HG03520 (cell line): Measurements from ENCODE around the gene CKAP4.

ENCODE experiments used
- ATAC-seq: cut with Tn5 transposase; IDR thresholded peaks from one replicate; pipeline ENCODE4 v1.9.1; 2021; ENCODE audit warnings: mild to moderate bottlenecking, moderate library complexity; ENCODE audit not compliant: unreplicated experiment

Gene CKAP4

DNA sequence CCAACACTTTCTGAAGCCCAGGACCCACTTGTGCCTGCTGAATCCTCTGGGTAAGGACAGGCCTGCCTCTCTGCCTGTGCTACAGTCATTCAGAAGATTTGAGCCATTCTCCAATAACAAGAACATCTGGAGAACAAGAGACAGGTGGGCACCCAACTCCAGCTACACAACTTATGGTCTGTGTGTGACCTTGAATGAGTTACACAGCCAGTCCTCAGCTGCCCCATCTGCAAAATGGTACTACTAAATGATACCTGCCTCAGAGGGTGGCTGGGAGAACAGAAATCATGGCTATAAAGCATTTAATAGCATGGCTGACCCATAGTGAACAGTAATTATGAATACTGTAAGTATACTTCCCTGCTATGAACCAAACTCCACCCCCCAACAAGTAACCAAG, 4.2 kb downstream of the CKAP4 start:
- ATAC-seq = no peak

DNA sequence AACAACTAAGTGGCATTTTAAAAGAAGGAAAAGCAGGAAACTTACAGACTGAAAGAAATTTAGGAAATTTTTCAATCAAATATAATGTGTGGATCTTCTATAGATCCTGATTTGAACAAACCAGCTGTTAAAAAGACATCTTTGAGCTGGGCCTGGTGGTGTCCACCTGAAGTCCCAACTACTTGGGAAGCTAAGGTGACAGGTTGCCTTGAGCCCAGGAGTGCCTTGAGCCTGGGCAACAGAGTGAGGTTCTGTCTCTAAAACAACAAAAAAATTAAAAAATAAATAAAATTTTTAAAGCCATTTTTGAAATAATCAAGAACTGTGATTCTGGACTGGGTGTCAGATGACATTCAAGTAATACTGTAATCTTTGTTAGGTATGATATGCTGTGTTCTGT, 7.0 kb downstream of the CKAP4 start:
- no peak for ATAC-seq

DNA sequence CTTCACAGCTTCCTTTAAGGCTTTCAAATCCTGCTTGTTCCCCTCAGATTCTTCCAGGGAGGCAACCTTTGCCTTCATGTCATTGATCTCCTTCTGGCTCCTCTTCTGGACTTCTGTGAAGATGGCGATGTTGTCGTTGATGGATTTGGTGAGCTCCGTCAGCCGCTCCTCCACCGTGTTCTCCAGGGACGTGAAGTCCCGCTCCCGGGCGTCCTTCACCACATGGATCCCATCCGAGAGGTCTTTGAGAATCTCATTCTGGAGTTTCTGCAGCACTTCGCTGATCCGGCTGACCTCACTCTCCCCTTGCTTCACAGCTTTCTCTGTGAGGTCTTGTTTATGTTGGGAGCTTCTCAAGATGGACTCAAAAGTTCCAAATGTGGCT, 7.9 kb downstream of the CKAP4 start:
- no peak for ATAC-seq

DNA sequence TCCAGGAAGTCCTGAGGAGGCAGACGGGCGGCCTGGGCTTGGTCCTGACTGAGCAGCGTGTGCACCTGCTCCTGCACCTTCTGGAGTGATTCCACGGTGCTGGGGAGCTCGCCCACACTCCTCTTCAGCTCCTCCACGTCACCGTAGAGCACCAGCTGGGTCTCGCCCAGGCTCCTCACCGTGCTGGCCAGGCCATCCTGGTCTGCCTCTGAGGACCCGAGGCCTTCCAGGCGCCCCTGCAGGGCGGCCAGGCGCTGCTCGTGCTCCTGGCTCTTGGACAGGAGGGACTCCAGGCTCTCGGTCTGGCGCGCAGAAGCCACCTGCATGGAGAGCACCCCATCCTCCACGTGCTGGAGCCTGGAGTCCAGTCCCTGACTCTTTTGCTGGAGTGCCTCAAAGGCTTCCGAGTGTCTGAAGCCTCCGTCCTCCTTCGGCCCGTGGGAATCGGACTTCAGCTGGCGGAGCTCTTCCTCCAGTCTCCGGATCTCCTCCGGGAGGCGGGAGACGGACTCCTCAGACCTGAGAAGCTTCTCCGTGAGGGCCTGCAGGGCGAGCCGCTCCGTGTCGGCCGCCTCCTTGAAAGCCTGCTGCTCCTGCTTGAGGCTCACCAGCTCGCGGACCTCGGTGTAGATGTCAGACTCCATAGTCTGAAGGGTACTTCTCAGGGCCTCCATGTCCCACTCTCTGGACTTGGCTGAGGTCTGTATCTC, 8.4 kb downstream of the CKAP4 start:
- no peak for ATAC-seq

DNA sequence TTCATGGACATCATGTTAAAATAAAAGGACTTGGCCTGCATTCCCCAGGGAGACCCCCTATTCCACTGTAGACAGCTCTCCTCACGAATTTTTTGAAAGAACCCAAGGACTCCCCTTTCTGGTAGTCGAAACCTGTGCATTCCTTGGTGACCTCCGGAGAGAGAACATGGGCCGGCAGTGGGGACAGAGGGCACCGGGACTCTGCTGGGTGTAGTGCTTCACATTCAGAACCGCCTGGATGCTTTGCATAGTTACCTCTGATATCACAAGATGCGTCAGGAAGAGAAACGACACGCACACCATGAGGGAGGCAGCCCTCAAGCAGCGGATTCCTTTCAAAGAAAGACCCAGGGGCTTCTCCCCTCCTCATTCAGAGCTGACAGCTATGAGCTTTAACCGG, 9.7 kb downstream of the CKAP4 start:
- ATAC-seq = no peak

DNA sequence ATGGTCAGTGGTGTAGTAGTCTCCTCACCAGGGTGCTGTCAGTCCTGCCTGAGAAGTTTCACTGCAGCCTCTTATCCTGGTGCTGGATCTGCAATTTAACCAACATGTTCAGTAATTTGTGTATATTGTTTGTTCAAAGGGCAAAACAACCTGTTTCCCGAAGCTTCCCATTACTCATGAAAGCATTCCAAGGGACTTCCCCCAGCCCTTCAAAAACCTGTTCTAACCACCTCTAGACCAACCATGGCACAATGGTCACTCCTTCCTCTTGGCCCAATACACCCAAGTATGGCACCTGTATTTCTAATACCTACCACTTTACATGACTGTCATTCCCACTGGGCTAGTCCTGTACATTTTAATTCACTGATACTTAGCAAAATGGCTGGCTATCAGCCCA, 12.1 kb downstream of the CKAP4 start:
- ATAC-seq = no peak

DNA sequence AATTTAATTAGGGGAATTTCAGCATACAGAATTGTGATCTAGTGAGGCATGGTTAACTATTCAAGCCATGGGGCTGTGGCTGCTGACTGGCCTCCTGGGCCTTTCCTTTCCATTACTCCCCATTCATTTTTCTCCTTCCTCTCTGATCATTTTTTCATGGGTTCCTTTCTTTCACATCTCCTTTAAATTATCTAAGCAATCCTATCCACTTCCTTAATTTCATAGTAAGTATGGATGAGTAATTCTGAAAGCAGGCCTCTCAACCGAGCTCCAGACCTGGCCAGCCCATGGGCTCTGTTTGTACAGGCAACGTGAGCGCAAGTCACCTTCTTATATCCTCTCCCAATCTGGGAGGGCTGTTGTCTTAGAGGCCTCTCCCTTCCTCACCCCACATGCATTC, 13.4 kb downstream of the CKAP4 start:
- no peak for ATAC-seq

DNA sequence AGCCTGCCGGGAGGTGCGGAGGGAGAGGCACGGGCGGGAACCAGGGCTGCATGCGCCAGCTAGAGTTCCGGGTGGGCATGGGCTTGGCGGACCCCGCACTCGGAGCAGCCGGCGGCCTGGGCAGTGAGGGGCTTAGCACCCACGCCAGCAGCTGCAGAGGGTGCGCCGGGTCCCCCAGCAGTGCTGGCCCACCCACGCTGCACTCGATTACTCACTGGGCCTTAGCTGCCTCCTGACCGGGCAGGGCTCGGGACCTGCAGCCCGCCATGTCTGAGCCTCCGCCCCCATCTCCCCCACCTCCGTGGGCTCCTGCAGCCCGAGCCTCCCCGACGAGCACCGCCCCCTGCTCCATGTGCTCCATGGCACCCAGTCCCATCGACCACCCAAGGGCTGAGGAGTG, 14.8 kb downstream of the CKAP4 start:
- no peak for ATAC-seq

DNA sequence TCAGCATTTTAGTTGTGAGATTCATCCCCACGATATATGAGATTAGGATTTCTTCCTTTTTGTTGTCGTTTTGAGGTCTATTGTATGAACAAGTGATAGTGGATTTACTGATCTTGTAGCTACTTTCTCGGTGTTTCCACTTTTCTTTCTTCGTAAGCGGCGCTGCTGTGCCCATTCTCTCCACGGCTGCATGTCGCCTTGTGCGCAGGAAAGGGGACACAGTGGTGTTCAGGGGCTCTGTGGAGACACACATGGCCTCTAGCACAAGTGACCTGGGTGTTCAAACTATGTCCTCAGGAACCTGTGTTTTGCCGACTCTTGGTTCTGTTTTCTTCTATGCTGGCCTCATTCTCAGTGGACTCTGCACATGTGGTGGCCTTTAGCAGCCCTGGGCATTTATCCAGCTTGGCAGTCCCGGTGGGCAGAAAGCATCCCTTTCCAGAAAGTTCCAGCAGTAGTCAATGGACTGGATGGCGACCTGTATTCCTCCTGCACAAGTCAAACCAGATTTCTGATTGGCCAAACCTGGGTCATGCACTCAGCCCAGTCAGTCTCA, 18.7 kb downstream of the CKAP4 start:
- no peak for ATAC-seq

DNA sequence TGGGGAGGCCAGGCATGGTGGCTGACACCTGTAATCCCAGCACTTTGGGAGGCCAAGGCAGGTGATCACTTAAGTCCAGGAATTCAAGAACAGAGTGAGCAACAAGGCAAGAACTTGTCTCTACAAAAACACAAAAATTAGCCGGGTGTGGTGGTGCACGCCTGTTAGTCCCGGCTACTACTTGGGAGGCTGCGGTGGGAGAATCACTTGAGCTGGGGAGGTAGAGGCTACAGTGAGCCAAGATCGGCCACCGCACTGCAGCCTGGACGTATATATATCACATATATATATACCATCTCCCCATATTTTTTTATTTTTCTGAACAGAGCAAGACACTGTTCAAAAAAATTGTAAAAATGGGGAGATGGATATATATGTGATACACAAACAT, 19.5 kb downstream of the CKAP4 start:
- ATAC-seq = no peak

DNA sequence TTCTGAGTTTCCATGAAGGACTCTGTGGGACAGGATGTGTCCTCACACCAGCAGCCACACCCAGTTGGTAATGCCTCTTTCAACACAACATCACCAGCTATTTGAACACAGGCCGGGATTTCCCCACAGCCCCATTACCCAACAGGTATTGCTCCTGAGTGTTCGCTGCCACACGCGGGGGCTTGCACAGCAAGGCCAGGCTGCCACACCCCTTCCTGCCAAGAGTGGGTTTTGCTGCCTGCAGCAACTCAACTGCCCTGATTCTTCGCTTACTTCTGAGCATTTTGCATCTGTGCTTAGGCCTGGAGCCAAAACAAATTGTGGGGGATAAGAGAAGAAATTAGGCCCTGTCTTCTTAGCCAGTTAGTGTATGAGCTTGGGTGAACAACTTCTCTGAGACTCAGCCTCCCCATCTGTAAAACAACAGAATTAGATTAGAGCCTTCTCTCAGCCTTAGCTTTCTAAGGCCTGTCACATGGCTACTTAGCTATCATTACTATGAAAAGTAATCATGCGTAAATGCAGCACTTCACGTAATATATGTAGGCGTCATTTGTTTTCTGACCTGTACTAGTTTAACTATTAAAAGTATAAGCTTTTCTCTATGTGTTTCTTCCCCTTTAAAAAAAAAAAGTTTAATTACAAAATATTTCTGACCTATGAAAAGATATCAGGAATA, 20.0 kb downstream of the CKAP4 start:
- no peak for ATAC-seq

DNA sequence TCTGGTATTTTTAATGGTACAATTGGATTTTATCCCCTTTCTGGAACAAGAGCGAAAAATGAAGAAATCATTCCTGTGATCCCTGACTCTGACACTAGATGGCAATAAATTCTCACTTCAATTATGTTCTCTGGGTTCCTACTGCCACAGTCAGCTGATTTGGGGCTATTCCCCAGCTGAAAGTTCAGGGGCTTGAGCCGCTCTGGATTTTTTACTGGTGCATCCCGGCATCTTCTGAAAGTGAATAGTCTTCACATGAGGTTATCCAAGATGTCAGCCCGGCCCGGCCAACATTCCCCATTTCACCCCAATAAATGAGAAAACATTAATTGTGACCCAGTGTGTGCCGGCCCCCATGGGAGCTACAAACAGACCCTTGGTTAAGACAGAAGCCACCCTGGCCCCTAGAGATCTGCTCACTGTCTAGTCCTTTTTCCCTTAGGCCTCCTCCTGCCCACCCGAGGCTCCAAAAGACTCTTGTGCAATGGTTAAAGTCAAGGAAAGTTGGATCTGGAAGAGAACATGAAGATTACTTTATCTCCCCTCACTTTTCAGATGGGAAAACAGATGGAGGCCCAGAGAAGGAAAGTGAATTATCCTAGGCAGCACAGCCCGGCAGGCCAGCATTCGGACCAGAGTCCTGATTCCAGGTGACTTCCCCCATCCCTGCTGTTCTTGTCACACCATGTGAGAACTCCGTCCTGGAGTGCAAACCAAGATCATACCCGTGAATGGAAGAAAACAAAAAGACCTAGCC, 20.8 kb downstream of the CKAP4 start:
- no peak for ATAC-seq

DNA sequence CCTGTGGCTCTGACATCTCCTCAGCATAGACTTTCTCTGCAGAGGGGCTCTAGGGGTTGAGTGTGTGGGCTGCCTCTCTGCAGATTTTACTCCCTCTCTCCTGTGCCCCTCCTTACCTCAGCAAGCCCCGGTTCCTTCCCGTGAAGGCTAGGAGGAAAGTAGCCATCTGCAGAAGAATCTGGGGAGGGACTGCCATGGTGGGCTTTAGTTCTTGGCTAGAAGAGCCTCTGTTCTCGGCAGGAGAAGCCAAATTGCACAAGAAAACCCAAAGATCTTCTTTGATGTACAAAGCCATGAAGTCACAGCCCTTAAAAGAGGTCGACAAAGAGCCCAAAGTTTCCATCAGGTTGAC, 23.5 kb downstream of the CKAP4 start:
- ATAC-seq = no peak

DNA sequence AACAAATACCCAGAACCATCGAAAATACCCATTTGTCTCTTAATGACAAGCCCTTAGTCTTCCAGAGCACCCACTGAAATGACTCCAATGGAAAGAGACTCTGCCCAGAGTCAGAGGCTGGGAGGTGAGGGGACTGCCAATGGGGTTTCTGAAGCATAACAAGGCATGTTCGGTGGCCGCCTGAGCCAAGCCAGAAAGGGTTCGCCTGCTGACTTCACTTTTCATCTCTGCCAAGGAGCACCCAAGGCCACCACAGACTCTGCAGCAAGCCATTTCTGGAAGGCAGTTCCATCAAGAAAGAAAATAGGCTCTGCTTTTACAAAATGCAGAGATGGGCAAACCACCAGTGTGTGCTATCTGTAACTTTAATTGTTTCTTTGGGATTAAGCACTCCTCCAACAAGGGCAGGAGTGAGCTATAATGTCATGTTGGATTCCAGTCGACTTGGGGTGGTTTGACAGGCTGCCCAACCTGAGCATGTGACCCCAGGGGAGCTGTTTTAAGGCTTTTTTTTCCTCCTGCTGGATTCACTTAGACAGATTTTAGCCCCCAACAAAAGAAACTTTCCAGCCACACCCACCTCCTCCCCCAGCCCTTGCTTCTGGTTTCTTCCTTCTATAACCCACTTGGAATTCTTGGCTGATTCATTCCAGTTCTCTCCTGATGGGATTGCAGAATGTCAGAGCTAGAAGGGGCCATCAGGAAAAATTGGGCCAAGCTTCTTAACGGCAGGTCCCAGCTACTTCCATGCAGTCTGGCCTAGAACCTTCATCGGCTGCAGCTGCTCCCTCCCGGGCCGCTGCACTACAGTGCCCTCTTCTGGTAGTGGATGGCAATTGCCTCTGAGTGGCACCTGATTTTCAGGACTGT, 24.1 kb downstream of the CKAP4 start:
- ATAC-seq = no peak

DNA sequence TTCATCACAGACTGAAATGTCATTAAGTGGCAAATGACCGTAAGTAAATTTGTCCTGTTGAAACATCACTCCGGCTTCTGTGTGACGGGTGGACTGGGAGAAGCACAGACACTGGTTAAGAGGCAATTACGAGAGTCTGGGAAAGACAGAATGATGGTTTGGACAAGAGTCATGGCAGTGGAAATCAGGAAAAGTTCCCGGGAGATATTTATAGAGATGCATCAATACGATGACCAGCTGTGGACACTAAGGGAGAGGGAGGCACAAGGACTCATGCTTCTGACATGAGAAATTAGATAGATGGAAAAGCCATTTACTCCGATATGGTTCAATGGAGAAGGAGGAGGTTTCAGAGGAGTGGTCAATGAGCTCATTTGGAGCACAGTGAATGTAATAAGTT, 27.3 kb downstream of the CKAP4 start:
- ATAC-seq = no peak

DNA sequence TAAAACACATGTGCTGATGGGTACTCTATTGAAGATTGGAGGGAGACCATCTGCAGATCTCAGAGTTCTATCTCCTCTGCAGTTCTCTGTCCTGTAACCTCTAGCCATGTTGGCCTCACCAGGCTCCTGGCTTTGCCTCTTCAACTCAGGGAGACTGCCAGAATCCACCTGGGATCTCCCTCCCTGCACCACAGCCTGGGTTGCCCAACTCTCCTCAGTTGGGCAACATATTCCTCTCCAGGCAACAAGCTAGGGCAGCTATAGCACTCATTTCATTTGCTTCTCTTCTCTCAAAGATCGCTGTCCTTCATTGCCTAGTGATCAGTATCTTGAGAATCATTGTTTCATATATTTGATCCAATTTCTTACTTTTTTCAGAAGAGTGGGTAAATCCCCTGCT, 28.8 kb downstream of the CKAP4 start:
- ATAC-seq = no peak

DNA sequence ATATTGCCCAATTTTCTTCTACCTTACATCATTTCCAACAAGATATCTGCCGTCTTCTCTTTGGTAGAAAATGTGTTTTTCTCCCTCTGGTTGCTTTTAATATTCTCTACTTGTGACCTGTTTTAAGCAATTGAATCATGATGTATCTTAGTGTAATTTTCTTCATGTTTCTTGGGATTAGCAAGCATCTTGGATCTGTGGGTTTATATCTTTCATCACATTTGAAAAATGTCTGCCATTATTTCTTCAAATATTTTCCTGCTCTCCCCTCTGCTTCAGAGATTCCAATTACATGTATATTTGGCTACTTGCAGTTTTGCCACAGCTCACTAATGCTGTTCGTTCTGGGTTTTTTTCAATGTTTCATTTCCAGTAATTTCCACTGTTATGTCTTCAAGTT, 30.1 kb downstream of the CKAP4 start:
- no peak for ATAC-seq

DNA sequence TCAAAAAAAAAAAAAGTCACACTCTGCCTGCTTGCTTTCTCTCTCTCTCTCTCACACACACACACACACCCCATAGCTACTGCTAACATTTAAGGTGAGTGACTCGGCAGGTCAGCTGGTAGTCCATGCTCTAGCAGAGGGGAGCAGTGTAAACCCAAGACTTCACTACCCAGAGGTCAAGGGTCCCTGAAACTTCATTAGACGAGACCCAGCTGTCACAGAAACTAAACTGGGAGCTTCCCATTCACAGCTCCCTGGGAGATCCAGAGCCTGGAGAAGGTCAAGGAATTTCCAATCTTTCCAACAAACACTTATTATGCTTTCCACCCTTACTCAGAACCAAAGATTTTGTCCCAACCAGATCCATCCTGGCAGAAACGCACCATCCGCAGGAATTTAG, 33.2 kb downstream of the CKAP4 start:
- no peak for ATAC-seq

DNA sequence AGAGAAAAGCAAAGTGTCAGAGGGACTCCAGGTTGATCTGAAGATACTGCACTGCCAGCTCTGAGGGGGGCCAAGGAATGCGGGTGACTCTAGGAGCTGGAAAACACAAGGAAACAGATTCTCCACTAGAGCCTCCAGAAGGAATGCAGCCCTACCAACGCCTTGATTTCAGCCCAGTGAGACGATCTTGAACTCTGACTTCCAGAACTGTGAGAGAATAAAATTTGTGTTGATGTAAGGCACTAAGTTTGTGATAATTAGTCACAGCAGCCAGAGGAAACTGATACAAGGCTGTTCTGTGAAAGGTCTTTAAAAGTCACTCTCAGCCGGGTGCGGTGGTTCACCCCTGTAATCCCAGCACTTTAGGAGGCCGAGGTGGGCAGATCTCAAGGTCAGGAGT, 34.2 kb downstream of the CKAP4 start:
- ATAC-seq = no peak

DNA sequence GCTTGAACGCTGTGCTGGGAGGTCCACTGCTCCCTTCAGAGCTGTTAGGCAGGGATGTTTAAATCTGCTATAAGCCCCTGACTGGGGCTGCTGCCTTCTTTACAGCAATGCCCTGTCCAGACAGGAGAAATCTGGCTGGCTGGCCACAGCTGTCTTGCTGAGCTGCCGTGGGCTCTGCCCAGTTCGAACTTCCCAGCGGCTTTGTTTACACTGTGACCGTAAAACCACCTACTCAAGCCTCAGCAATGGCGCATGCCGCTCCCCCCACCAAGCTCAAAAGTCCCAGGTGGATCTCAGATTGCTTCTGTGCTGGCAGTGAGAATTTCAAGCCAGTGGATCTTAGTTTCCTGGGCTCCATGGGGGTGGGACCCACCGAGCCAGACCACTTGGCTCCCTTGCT, 35.8 kb downstream of the CKAP4 start:
- no peak for ATAC-seq
